ENCODE data around the gene GIPR. TPM values are rescaled to one million over a fixed set of nuclear protein-coding genes. Genes with fewer than 3 reads are reported as not detected.

The GIPR gene
- total RNA-seq, 1 experiment from 2014 or later, result 0.61 TPM

GRCh38 chr19:45715139-45715538 lies 47.1 kb downstream of the GIPR start:
- Mint-ChIP-seq H3K36me3 (ENCODE audit: insufficient read depth in 1 of 3, low read depth in 3 of 3) (peaks cover 17 to 30% (median 26%) of the 10 kb centered on the region in 3 experiments; a peak in 6 of 7 replicates), H3K4me3 (peak overlapping the region in 1 of 2 experiments; percentile 91; a peak in 2 of 5 replicates), H3K4me1 (peaks cover 29 to 40% of the 10 kb centered on the region in 2 experiments), H3K9me3 (no peaks in the 10 kb centered on the region), H3K27me3 (ENCODE audit: low read depth) (no peaks in the 10 kb centered on the region; the same call in 1 of the 2 replicates), H3K27ac (peak overlapping the region in 1 of 3 experiments; percentile 27; a peak in 2 of 7 replicates)
- Histone ChIP-seq H4K8ac (replicated peaks; ENCODE audit: insufficient read length, low read depth, low read length) (no peak overlapping the region), H3K56ac (ENCODE audit: insufficient read length, low read depth, low read length) (no peak overlapping the region), H2BK15ac (ENCODE audit: low read depth, low read length) (no peak overlapping the region), H3K79me1 (ENCODE audit: insufficient read depth, low read depth, low read length, poor library complexity, severe bottlenecking) (no peaks in the 10 kb centered on the region), H3K14ac (ENCODE audit: insufficient read depth, low read length) (no peak overlapping the region), H3K23me2 (ENCODE audit: insufficient read length, low read depth, low read length, poor library complexity, severe bottlenecking) (peaks cover 14% of the 10 kb centered on the region), H2BK20ac (ENCODE audit: low read depth, low read length, poor library complexity, severe bottlenecking) (no peak overlapping the region), H3K18ac (ENCODE audit: insufficient read length, low read depth, low read length) (no peak overlapping the region), H3K4me2 (ENCODE audit: insufficient read depth, insufficient read length, low read length) (no peak overlapping the region), H4K20me1 (ENCODE audit: control insufficient read depth, insufficient read depth, insufficient read length) (no peaks in the 10 kb centered on the region), H2BK5ac (ENCODE audit: insufficient read length, low read length) (no peak overlapping the region), H4K5ac (ENCODE audit: insufficient read length, low read depth, low read length) (no peak overlapping the region), H2BK12ac (ENCODE audit: insufficient read length, low read depth, low read length) (no peak overlapping the region), H3K27ac (ENCODE audit: insufficient read length, low read depth, low read length) (no peak overlapping the region), H2AFZ (ENCODE audit: low read length) (no peak overlapping the region), H3K27me3 (ENCODE audit: insufficient read depth, low read length) (no peaks in the 10 kb centered on the region), H3K4me1 (ENCODE audit: insufficient read depth, low read length) (no peaks in the 10 kb centered on the region), H3T11ph (ENCODE audit: low read length) (no peak overlapping the region), H2AK5ac (ENCODE audit: insufficient read length, low read length) (no peak overlapping the region), H4K91ac (ENCODE audit: insufficient read length, low read depth, low read length) (no peak overlapping the region), H3K79me2 (ENCODE audit: insufficient read depth, low read length) (peaks cover 12% of the 10 kb centered on the region; the same call in 1 of the 2 replicates), H3K23ac (ENCODE audit: insufficient read length, low read depth, low read length) (no peak overlapping the region), H3K4ac (ENCODE audit: low read depth, low read length) (no peak overlapping the region), H2BK120ac (ENCODE audit: low read depth, low read length, poor library complexity, severe bottlenecking) (no peak overlapping the region), H3K9me3 (ENCODE audit: control insufficient read depth, low read depth, low read length) (no peaks in the 10 kb centered on the region), H3K9ac (ENCODE audit: extremely low read depth, insufficient read length, low read length) (no peak overlapping the region)
- DNase-seq, result no peak
- TF ChIP-seq CTCF (conservative IDR thresholded peaks at IDR 0.05), result no peak
- WGBS (ENCODE audit: extremely low coverage, insufficient read length, low lambda C conversion rate), result no CpG with 5 or more reads among the region's 3 CpGs

Measured in H9 (cell line).